Upper lobe of left lung (tissue), 4 donors: ENCODE results near the gene ADAR.

Experiments
- CTCF ChIP-seq, 6 experiments: fragments of 450-650 bp in 4 of 6; fragments of 200-600 bp in 2 of 6; sonication (generic) in 2 of 6; IDR thresholded peaks; one replicate each; pipeline ENCODE4 v1.5.1; 2016 to 2019; ENCODE audit warnings: antibody characterized with exemption in 6 of 6
- EP300 ChIP-seq, 4 donors: sonication (generic); formaldehyde crosslinking; IDR thresholded peaks; one replicate each; pipeline ENCODE4 v1.5.1; 2017; ENCODE audit warnings: antibody characterized with exemption in 4 of 4, control low read depth in 2 of 4
- POLR2A ChIP-seq, 4 donors: fragments of 450-650 bp; IDR thresholded peaks; one replicate each; pipeline ENCODE4 v1.5.1; 2016 to 2017; ENCODE audit warnings: antibody characterized with exemption in 4 of 4, mild to moderate bottlenecking in 2 of 4
- POLR2AphosphoS5 ChIP-seq, 2 donors: sonication (generic); formaldehyde crosslinking; IDR thresholded peaks; one replicate each; pipeline ENCODE4 v1.5.1; 2017; ENCODE audit warnings: antibody characterized with exemption in 2 of 2

GRCh38 chr1:154575147-154575927 is 32.6 kb downstream of the ADAR start:
- TF ChIP-seq POLR2AphosphoS5 (IDR thresholded peaks at IDR 0.05) (no peak), CTCF (IDR thresholded peaks at IDR 0.05) (no peak), POLR2A (IDR thresholded peaks at IDR 0.05) (no peak), EP300 (IDR thresholded peaks at IDR 0.05) (no peak)
